Activated B cell treated with CpG ODN at 0.5 μM for 24 hours (primary cell): ENCODE measurements around the gene ZNF611. TPM values are rescaled to one million over a fixed set of nuclear protein-coding genes. Genes with fewer than 3 reads are reported as not detected.

ENCODE experiments used
- ATAC-seq: fragments of 200-7000 bp; cut with Tn5 transposase; one replicate; pipeline ENCODE4 v1.10.0; 2021; ENCODE audit warnings: low read depth, mild to moderate bottlenecking, moderate library complexity
- CTCF ChIA-PET: fragments of 350-600 bp; sonication (Branson Sonifier 250); formaldehyde crosslinking; loops from one replicate; lab custom pipeline; 2021; ENCODE audit warnings: antibody characterized with exemption; lab: Charles Lee
- POLR2A ChIA-PET: fragments of 350-600 bp; sonication (Branson Sonifier 250); formaldehyde crosslinking; loops from one replicate; lab custom pipeline; 2021; ENCODE audit warnings: antibody characterized with exemption; lab: Charles Lee
- DNase-seq: peaks from one replicate; pipeline ENCODE4 v3.0.0; 2022
- H3K27ac Mint-ChIP-seq: one replicate; pipeline ENCODE4 v1.8.0; 2020; ENCODE audit warnings: mixed read lengths
- H3K27me3 Mint-ChIP-seq: one replicate; pipeline ENCODE4 v1.8.0; 2021; ENCODE audit warnings: mixed read lengths
- H3K36me3 Mint-ChIP-seq: one replicate; pipeline ENCODE4 v1.8.0; 2021; ENCODE audit warnings: low read depth, mixed read lengths
- H3K4me1 Mint-ChIP-seq: one replicate; pipeline ENCODE4 v1.8.0; 2021; ENCODE audit warnings: mixed read lengths
- H3K4me3 Mint-ChIP-seq: one replicate; pipeline ENCODE4 v1.8.0; 2020; ENCODE audit warnings: mild to moderate bottlenecking, mixed read lengths
- H3K9me3 Mint-ChIP-seq: one replicate; pipeline ENCODE4 v1.8.0; 2020; ENCODE audit warnings: mixed read lengths
- CTCF ChIP-seq: fragments of 200-600 bp; IDR thresholded peaks from one replicate; pipeline ENCODE4 v1.8.0; 2022; ENCODE audit warnings: antibody characterized with exemption, mild to moderate bottlenecking
- intact Hi-C: fragments of 100-400 bp; cut with micrococcal nuclease; formaldehyde crosslinking; loops from one replicate; pipeline ENCODE4 v1.15.1; 2024
- total RNA-seq: library from RNA; stranded (reverse); gene quantifications from 2 replicates; pipeline ENCODE4 v1.2.3, GENCODE V29; 2022

The ZNF611 gene
- total RNA-seq, 1 donor from 2014 or later: 41.9 TPM

GRCh38 chr19:52669586-52669985, 65.3 kb downstream of the ZNF611 start:
- ChIA-PET POLR2A (interaction anchor here (0.7 kb wide), 1 partner anchor 1075 kb away, joined by 3 read pairs; no protein-coding TSS in a partner anchor), CTCF (no interaction called here)
- TF ChIP-seq CTCF: no peak
- Mint-ChIP-seq H3K27me3 (no peaks in the 10 kb centered on the region), H3K27ac (no peak overlapping the region), H3K4me3 (no peak overlapping the region), H3K36me3 (peaks cover 26% of the 10 kb centered on the region), H3K4me1 (no peaks in the 10 kb centered on the region), H3K9me3 (no peaks in the 10 kb centered on the region)
- no peak for DNase-seq
- intact Hi-C loops: no loop called here
- no peak for ATAC-seq

- no peaks in the 10 kb centered on the region for H3K4me1 Mint-ChIP-seq
- no peak for TF ChIP-seq CTCF
- ATAC-seq (no peak), DNase-seq (no peak)
- peaks cover 23% of the 10 kb centered on the region for H3K36me3 Mint-ChIP-seq
- no peaks in the 10 kb centered on the region for H3K27me3 Mint-ChIP-seq
- H3K27ac Mint-ChIP-seq: no peak overlapping the region
- no peaks in the 10 kb centered on the region for H3K9me3 Mint-ChIP-seq
- intact Hi-C loops: no loop called here
- no peak overlapping the region for H3K4me3 Mint-ChIP-seq
- POLR2A ChIA-PET: interaction anchor here (0.6 kb wide), 1 partner anchor 491 kb away, joined by 6 read pairs; the partner anchor contains the start of gene ZNF347
- CTCF ChIA-PET: no interaction called here
Observed at GRCh38 chr19:52667972-52668371, 66.9 kb downstream of the ZNF611 start.

GRCh38 chr19:52666506-52666905, 68.3 kb downstream of the ZNF611 start:
- ChIA-PET POLR2A (interaction anchor here (0.6 kb wide), 1 partner anchor 121 kb away, joined by 4 read pairs; no protein-coding TSS in a partner anchor), CTCF (no interaction called here)
- Mint-ChIP-seq H3K9me3 (no peaks in the 10 kb centered on the region), H3K36me3 (peaks cover 29% of the 10 kb centered on the region), H3K4me3 (no peak overlapping the region), H3K27me3 (no peaks in the 10 kb centered on the region), H3K27ac (no peak overlapping the region), H3K4me1 (no peaks in the 10 kb centered on the region)
- no peak for ATAC-seq
- TF ChIP-seq CTCF: no peak
- intact Hi-C loops: no loop called here
- DNase-seq: no peak

GRCh38 chr19:52665529-52665928, 69.3 kb downstream of the ZNF611 start:
- ATAC-seq: no peak
- CTCF ChIA-PET: no interaction called here
- intact Hi-C loops: no loop called here
- POLR2A ChIA-PET: no interaction called here
- Mint-ChIP-seq H3K27me3 (no peaks in the 10 kb centered on the region), H3K9me3 (no peaks in the 10 kb centered on the region), H3K4me3 (no peak overlapping the region), H3K4me1 (no peaks in the 10 kb centered on the region), H3K36me3 (peaks cover 31% of the 10 kb centered on the region), H3K27ac (no peak overlapping the region)
- DNase-seq: no peak
- TF ChIP-seq CTCF: no peak

GRCh38 chr19:52665027-52665426, 69.8 kb downstream of the ZNF611 start:
- Mint-ChIP-seq H3K27me3 (no peaks in the 10 kb centered on the region), H3K27ac (no peak overlapping the region), H3K36me3 (peaks cover 34% of the 10 kb centered on the region), H3K9me3 (no peaks in the 10 kb centered on the region), H3K4me1 (no peaks in the 10 kb centered on the region), H3K4me3 (no peak overlapping the region)
- CTCF ChIA-PET: no interaction called here
- intact Hi-C loops: no loop called here
- no peak for DNase-seq
- POLR2A ChIA-PET: no interaction called here
- ATAC-seq: no peak
- no peak for TF ChIP-seq CTCF
